Measurements from ENCODE around the gene HAUS5. TPM values are rescaled to one million over a fixed set of nuclear protein-coding genes. Genes with fewer than 3 reads are reported as not detected.

HAUS5 gene
- total RNA-seq, 2 donors from 2014 or later, result 32.0 to 37.2 TPM

- Mint-ChIP-seq H3K9me3 (no peaks in the 10 kb centered on the region), H3K27me3 (peaks cover 1% of the 10 kb centered on the region), H3K36me3 (ENCODE audit: low read depth) (peaks cover 67% of the 10 kb centered on the region), H3K4me1 (no peaks in the 10 kb centered on the region), H3K4me3 (no peak overlapping the region), H3K27ac (no peak overlapping the region)
- no peak for ATAC-seq (replicated peaks)
These were observed 51.4 kb downstream of the HAUS5 start for GRCh38 chr19:35663981-35664380.

GRCh38 chr19:35665157-35665556, 52.6 kb downstream of the HAUS5 start:
- no peak overlapping the region for H3K27ac Mint-ChIP-seq
- ATAC-seq (replicated peaks), result no peak
- no peak overlapping the region for H3K4me3 Mint-ChIP-seq
- peaks cover 56% of the 10 kb centered on the region for H3K36me3 Mint-ChIP-seq (ENCODE audit: low read depth)
- H3K9me3 Mint-ChIP-seq, result no peaks in the 10 kb centered on the region
- peaks cover 11% of the 10 kb centered on the region for H3K27me3 Mint-ChIP-seq
- peaks cover 4% of the 10 kb centered on the region for H3K4me1 Mint-ChIP-seq

- Mint-ChIP-seq H3K27me3 (peaks cover 11% of the 10 kb centered on the region), H3K4me1 (peaks cover 4% of the 10 kb centered on the region), H3K27ac (no peak overlapping the region), H3K36me3 (ENCODE audit: low read depth) (peaks cover 51% of the 10 kb centered on the region), H3K4me3 (no peak overlapping the region), H3K9me3 (no peaks in the 10 kb centered on the region)
- ATAC-seq (replicated peaks), result no peak
These were observed 53.1 kb downstream of the HAUS5 start for GRCh38 chr19:35665604-35666003.

GRCh38 chr19:35666251-35666913, 53.8 kb downstream of the HAUS5 start, which contains the start of gene UPK1A:
UPK1A (plus strand) TSS chr19:35666517; CDS start chr19:35666813, 296 bp downstream.
- no peak within 1 kb of the TSS for H3K27ac Mint-ChIP-seq
- H3K27me3 Mint-ChIP-seq, result peaks cover 11% of the 10 kb centered on the region
- no peak for ATAC-seq (replicated peaks)
- H3K4me3 Mint-ChIP-seq, result no peak within 1 kb of the TSS
- H3K9me3 Mint-ChIP-seq, result no peaks in the 10 kb centered on the region
- H3K4me1 Mint-ChIP-seq, result peaks cover 4% of the 10 kb centered on the region
- H3K36me3 Mint-ChIP-seq (ENCODE audit: low read depth), result peaks cover 44% of the 10 kb centered on the region

GRCh38 chr19:35669566-35669965, 57.0 kb downstream of the HAUS5 start:
- H3K9me3 Mint-ChIP-seq, result no peaks in the 10 kb centered on the region
- H3K36me3 Mint-ChIP-seq (ENCODE audit: low read depth), result peaks cover 30% of the 10 kb centered on the region
- ATAC-seq (replicated peaks), result no peak
- peaks cover 19% of the 10 kb centered on the region for H3K27me3 Mint-ChIP-seq
- peak overlapping the region; percentile 60 for H3K27ac Mint-ChIP-seq
- H3K4me3 Mint-ChIP-seq, result peak overlapping the region; percentile 44
- peaks cover 15% of the 10 kb centered on the region for H3K4me1 Mint-ChIP-seq

- no peaks in the 10 kb centered on the region for H3K9me3 Mint-ChIP-seq
- peaks cover 26% of the 10 kb centered on the region for H3K36me3 Mint-ChIP-seq (ENCODE audit: low read depth)
- peak overlapping the region; percentile 60 for H3K27ac Mint-ChIP-seq
- H3K4me1 Mint-ChIP-seq, result peaks cover 15% of the 10 kb centered on the region
- no peak for ATAC-seq (replicated peaks)
- H3K27me3 Mint-ChIP-seq, result peaks cover 19% of the 10 kb centered on the region
- peak overlapping the region; percentile 44 for H3K4me3 Mint-ChIP-seq
These were observed 57.4 kb downstream of the HAUS5 start for GRCh38 chr19:35669974-35670373.

- H3K27ac Mint-ChIP-seq, result no peak overlapping the region
- peaks cover 19% of the 10 kb centered on the region for H3K27me3 Mint-ChIP-seq
These were observed 58.2 kb downstream of the HAUS5 start for GRCh38 chr19:35670686-35671085.

GRCh38 chr19:35671818-35672217, 59.3 kb downstream of the HAUS5 start:
- peaks cover 24% of the 10 kb centered on the region for H3K27me3 Mint-ChIP-seq
- peak overlapping the region; percentile 89 for H3K4me3 Mint-ChIP-seq
- no peak overlapping the region for H3K27ac Mint-ChIP-seq
- H3K9me3 Mint-ChIP-seq, result no peaks in the 10 kb centered on the region
- ATAC-seq (replicated peaks), result no peak
- H3K4me1 Mint-ChIP-seq, result peaks cover 15% of the 10 kb centered on the region
- peaks cover 24% of the 10 kb centered on the region for H3K36me3 Mint-ChIP-seq (ENCODE audit: low read depth)

More at GRCh38 chr19:35670686-35671085, 58.2 kb downstream of the HAUS5 start:
- no peaks in the 10 kb centered on the region for H3K9me3 Mint-ChIP-seq
- H3K36me3 Mint-ChIP-seq (ENCODE audit: low read depth), result peaks cover 24% of the 10 kb centered on the region
- H3K4me1 Mint-ChIP-seq, result peaks cover 15% of the 10 kb centered on the region
- H3K4me3 Mint-ChIP-seq, result peak overlapping the region; percentile 15
- ATAC-seq (replicated peaks), result no peak

GRCh38 chr19:35673121-35673804, 60.7 kb downstream of the HAUS5 start:
- Mint-ChIP-seq H3K4me3 (peak overlapping the region; percentile 89), H3K27me3 (peaks cover 24% of the 10 kb centered on the region), H3K9me3 (no peaks in the 10 kb centered on the region), H3K27ac (peak overlapping the region; percentile 90), H3K4me1 (peaks cover 15% of the 10 kb centered on the region), H3K36me3 (ENCODE audit: low read depth) (peaks cover 23% of the 10 kb centered on the region)
- ATAC-seq (replicated peaks), result peak; percentile 89

Other genes with a start within 250 kb of the HAUS5 start
- gene GPR42, start 241.7 kb upstream of the HAUS5 start, total RNA-seq, result under 1 TPM; 0.42 to 0.61 TPM
- gene FFAR2, start 164.5 kb upstream of the HAUS5 start, total RNA-seq, result not detected
- not detected for gene KRTDAP, start 122.3 kb upstream of the HAUS5 start, total RNA-seq
- gene DMKN, start 99.1 kb upstream of the HAUS5 start, total RNA-seq, result 1 to 10 TPM in 1 of 2 donors, under 1 TPM in 1; 0.11 to 1.7 TPM
- gene SBSN, start 84.4 kb upstream of the HAUS5 start, total RNA-seq, result not detected
- not detected for gene GAPDHS, start 79.3 kb upstream of the HAUS5 start, total RNA-seq
- 10 to 100 TPM; 45.0 to 74.1 TPM for gene TMEM147, start 67.1 kb upstream of the HAUS5 start, total RNA-seq
- not detected for gene ATP4A, start 49.1 kb upstream of the HAUS5 start, total RNA-seq
- gene PMIS2, start 26.6 kb upstream of the HAUS5 start, total RNA-seq, result not detected
- 10 to 100 TPM; 54.7 to 95.6 TPM for gene RBM42, start 16.3 kb downstream of the HAUS5 start, total RNA-seq
- under 1 TPM; 0.61 to 0.99 TPM for gene ETV2, start 29.0 kb downstream of the HAUS5 start, total RNA-seq
- gene COX6B1, start 35.6 kb downstream of the HAUS5 start, total RNA-seq, result 100 to 1,000 TPM; 331 to 427 TPM
- 1 to 10 TPM in 1 of 2 donors, under 1 TPM in 1; 0.73 to 8.0 TPM for gene UPK1A, start 53.8 kb downstream of the HAUS5 start, total RNA-seq
- 100 to 1,000 TPM; 138 to 217 TPM for gene ZBTB32, start 91.8 kb downstream of the HAUS5 start, total RNA-seq
- gene KMT2B, start 105.3 kb downstream of the HAUS5 start, total RNA-seq, result 100 to 1,000 TPM in 1 of 2 donors, 10 to 100 TPM in 1; 67.4 to 117 TPM
- gene IGFLR1, start 129.7 kb downstream of the HAUS5 start, total RNA-seq, result 100 to 1,000 TPM in 1 of 2 donors, 10 to 100 TPM in 1; 42.3 to 153 TPM
- 10 to 100 TPM; 17.8 to 21.6 TPM for gene U2AF1L4, start 132.7 kb downstream of the HAUS5 start, total RNA-seq
- 10 to 100 TPM; 34.0 to 51.2 TPM for gene PSENEN, start 132.9 kb downstream of the HAUS5 start, total RNA-seq
- 10 to 100 TPM; 11.0 to 20.1 TPM for gene LIN37, start 135.8 kb downstream of the HAUS5 start, total RNA-seq
- not detected for gene HSPB6, start 144.3 kb downstream of the HAUS5 start, total RNA-seq
- 10 to 100 TPM; 28.4 to 31.2 TPM for gene PROSER3, start 145.4 kb downstream of the HAUS5 start, total RNA-seq
- 10 to 100 TPM; 40.3 to 71.7 TPM for gene ARHGAP33, start 162.8 kb downstream of the HAUS5 start, total RNA-seq
- gene PRODH2, start 200.1 kb downstream of the HAUS5 start, total RNA-seq, result under 1 TPM in 1 of 2 donors, not detected in 1; 0.13 TPM
- under 1 TPM in 1 of 2 donors, not detected in 1; 0.05 TPM for gene NPHS1, start 239.8 kb downstream of the HAUS5 start, total RNA-seq
- gene KIRREL2, start 244.2 kb downstream of the HAUS5 start, total RNA-seq, result 1 to 10 TPM; 1.0 to 1.4 TPM